Mesenchymal stem cell (in vitro differentiated cells and primary cell): Measurements from ENCODE around the gene PODXL2.
A peak's percentile ranks its signal among the peaks of the same experiment; 100 is the strongest.

Experiments used
- DNase-seq: peaks from one replicate; pipeline ENCODE4 v3.0.0-alpha.2; 2013
- H2AFZ ChIP-seq: one replicate; pipeline ENCODE4 v1.6.1; 2013; ENCODE audit warnings: low read depth, mild to moderate bottlenecking, control low read depth, inconsistent platforms, low read length, moderate library complexity
- H2AK5ac ChIP-seq: 2 replicates; pipeline ENCODE4 v1.6.1; 2013; ENCODE audit warnings: low read length, moderate library complexity, mild to moderate bottlenecking, inconsistent platforms; ENCODE audit not compliant: severe bottlenecking
- H2BK120ac ChIP-seq: one replicate; pipeline ENCODE4 v1.6.1; 2013; ENCODE audit warnings: low read depth, mild to moderate bottlenecking, inconsistent platforms, low read length, moderate library complexity
- H2BK12ac ChIP-seq, 2 experiments: one replicate each; pipeline ENCODE4 v1.6.1; 2013; ENCODE audit warnings: inconsistent platforms in 2 of 2, low read length in 2 of 2, mild to moderate bottlenecking in 2 of 2, moderate library complexity in 2 of 2, control low read depth in 1 of 2
- H2BK15ac ChIP-seq: one replicate; pipeline ENCODE4 v1.6.1; 2013; ENCODE audit warnings: mild to moderate bottlenecking, low read depth, inconsistent platforms; ENCODE audit not compliant: poor library complexity, severe bottlenecking
- H2BK5ac ChIP-seq: 2 replicates; pipeline ENCODE4 v1.6.1; 2013; ENCODE audit warnings: low read depth, mild to moderate bottlenecking, low read length, control low read depth, inconsistent platforms; ENCODE audit not compliant: poor library complexity, severe bottlenecking
- H3K14ac ChIP-seq, 2 experiments: one replicate each; pipeline ENCODE4 v1.6.1; 2013; ENCODE audit warnings: inconsistent platforms in 2 of 2, low read length in 2 of 2, control low read depth in 1 of 2, mild to moderate bottlenecking in 1 of 2, moderate library complexity in 1 of 2
- H3K18ac ChIP-seq, 2 experiments: one replicate each; pipeline ENCODE4 v1.6.1; 2013; ENCODE audit warnings: inconsistent platforms in 2 of 2, low read length in 2 of 2, control low read depth in 1 of 2, low read depth in 1 of 2, mild to moderate bottlenecking in 1 of 2
- H3K23ac ChIP-seq, 2 experiments: one replicate each; pipeline ENCODE4 v1.6.1; 2013; ENCODE audit warnings: inconsistent platforms in 2 of 2, low read length in 2 of 2, mild to moderate bottlenecking in 2 of 2, moderate library complexity in 2 of 2, control low read depth in 1 of 2
- H3K27ac ChIP-seq: 2 replicates; pipeline ENCODE4 v1.5.1; 2013; ENCODE audit warnings: mild to moderate bottlenecking, moderate library complexity, low read length, control low read depth, inconsistent platforms; ENCODE audit not compliant: poor library complexity, severe bottlenecking
- H3K27me3 ChIP-seq, 2 experiments: 2 replicates each; pipeline versions ENCODE4 v1.6.1 to v1.7.0; 2013; ENCODE audit warnings: low read length in 2 of 2, mild to moderate bottlenecking in 2 of 2, moderate library complexity in 2 of 2, control low read depth in 1 of 2, inconsistent platforms in 1 of 2; ENCODE audit not compliant: control insufficient read depth in 1 of 2, insufficient read depth in 1 of 2
- H3K36me3 ChIP-seq, 2 experiments: 2 replicates each; pipeline versions ENCODE4 v1.6.1 to v1.7.0; 2013; ENCODE audit warnings: low read length in 2 of 2, control low read depth in 1 of 2, inconsistent platforms in 1 of 2, low read depth in 1 of 2, mild to moderate bottlenecking in 1 of 2; ENCODE audit not compliant: insufficient read depth in 2 of 2, control insufficient read depth in 1 of 2
- H3K4ac ChIP-seq, 2 experiments: one replicate each; pipeline ENCODE4 v1.6.1; 2013; ENCODE audit warnings: inconsistent platforms in 2 of 2, low read length in 2 of 2, mild to moderate bottlenecking in 2 of 2, moderate library complexity in 2 of 2, control low read depth in 1 of 2, low read depth in 1 of 2
- H3K4me1 ChIP-seq: 2 replicates; pipeline ENCODE4 v1.6.1; 2013; ENCODE audit warnings: low read depth, low read length, control low read depth; ENCODE audit not compliant: control insufficient read depth, insufficient read depth
- H3K4me2 ChIP-seq: 2 replicates; pipeline ENCODE4 v1.6.1; 2013; ENCODE audit warnings: low read length, mild to moderate bottlenecking, inconsistent platforms; ENCODE audit not compliant: poor library complexity, severe bottlenecking
- H3K4me3 ChIP-seq, 2 experiments: 2 replicates each; pipeline versions ENCODE4 v1.5.1 to v1.7.0; 2013; ENCODE audit warnings: low read length in 2 of 2, mild to moderate bottlenecking in 2 of 2, control low read depth in 1 of 2, low read depth in 1 of 2; ENCODE audit not compliant: insufficient read depth in 1 of 2
- H3K79me1 ChIP-seq: replicated peaks from 2 replicates; pipeline ENCODE4 v1.6.1; 2013; ENCODE audit warnings: mild to moderate bottlenecking, control low read depth, low read length, inconsistent platforms; ENCODE audit not compliant: poor library complexity, severe bottlenecking
- H3K9ac ChIP-seq: 2 replicates; pipeline ENCODE4 v1.7.0; 2013; ENCODE audit warnings: mild to moderate bottlenecking, low read length, moderate library complexity
- H3K9me3 ChIP-seq: 2 replicates; pipeline ENCODE4 v1.7.0; 2013; ENCODE audit warnings: mild to moderate bottlenecking, low read length; ENCODE audit not compliant: control insufficient read depth
- H4K8ac ChIP-seq: one replicate; pipeline ENCODE4 v1.6.1; 2013; ENCODE audit warnings: inconsistent platforms, mild to moderate bottlenecking, low read length, moderate library complexity
- H4K91ac ChIP-seq: one replicate; pipeline ENCODE4 v1.6.1; 2013; ENCODE audit warnings: mild to moderate bottlenecking, low read length, inconsistent platforms
- WGBS: methylation state at CpG from one replicate; pipeline ENCODE4 v1.1.7; 2013; ENCODE audit warnings: mixed read lengths; 5-methylcytosine and 5-hydroxymethylcytosine counted together

Gene PODXL2

DNA sequence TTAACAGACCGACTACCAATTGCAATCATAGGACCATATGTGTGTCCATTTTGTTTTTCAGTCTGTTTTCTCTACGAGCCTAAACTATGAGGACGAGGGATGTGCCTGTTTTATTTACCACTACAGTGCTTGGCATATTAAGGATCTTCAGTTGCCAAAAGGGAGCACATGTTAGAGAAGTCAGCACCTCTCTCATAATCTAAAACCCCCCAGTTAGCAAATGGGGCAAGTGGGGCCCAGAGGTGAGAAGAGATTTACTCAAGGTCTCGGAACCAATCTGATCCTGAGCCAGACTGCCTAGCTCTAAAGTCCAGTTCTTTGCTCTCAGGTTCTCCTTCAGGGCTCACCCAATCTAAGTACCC is 578 bp upstream of the PODXL2 start:
- H2BK12ac ChIP-seq: no peak overlapping the region
- H3K9me3 ChIP-seq: no peaks in the 10 kb centered on the region
- H3K4me3 ChIP-seq: no peak overlapping the region
- H3K27ac ChIP-seq: no peak overlapping the region
- H3K4me1 ChIP-seq: peaks cover 13% of the 10 kb centered on the region
- no peak for DNase-seq
- H2BK120ac ChIP-seq: no peak overlapping the region
- H3K79me1 ChIP-seq: no peaks in the 10 kb centered on the region
- H4K91ac ChIP-seq: no peak overlapping the region
- no peak overlapping the region for H3K18ac ChIP-seq
- H2AK5ac ChIP-seq: no peak overlapping the region
- H3K4me2 ChIP-seq: no peak overlapping the region
- no peak overlapping the region for H2AFZ ChIP-seq
- H3K4ac ChIP-seq: no peak overlapping the region
- no peak overlapping the region for H3K9ac ChIP-seq
- no peaks in the 10 kb centered on the region for H3K36me3 ChIP-seq
- H3K14ac ChIP-seq: no peak overlapping the region
- H4K8ac ChIP-seq: no peak overlapping the region
- no peak overlapping the region for H2BK15ac ChIP-seq
- no peak overlapping the region for H2BK5ac ChIP-seq
- H3K23ac ChIP-seq: no peak overlapping the region
- WGBS: 96% methylated on average over 4 of the region's 4 CpGs
- H3K27me3 ChIP-seq: peaks cover 31 to 53% of the 10 kb centered on the region in 2 experiments

DNA sequence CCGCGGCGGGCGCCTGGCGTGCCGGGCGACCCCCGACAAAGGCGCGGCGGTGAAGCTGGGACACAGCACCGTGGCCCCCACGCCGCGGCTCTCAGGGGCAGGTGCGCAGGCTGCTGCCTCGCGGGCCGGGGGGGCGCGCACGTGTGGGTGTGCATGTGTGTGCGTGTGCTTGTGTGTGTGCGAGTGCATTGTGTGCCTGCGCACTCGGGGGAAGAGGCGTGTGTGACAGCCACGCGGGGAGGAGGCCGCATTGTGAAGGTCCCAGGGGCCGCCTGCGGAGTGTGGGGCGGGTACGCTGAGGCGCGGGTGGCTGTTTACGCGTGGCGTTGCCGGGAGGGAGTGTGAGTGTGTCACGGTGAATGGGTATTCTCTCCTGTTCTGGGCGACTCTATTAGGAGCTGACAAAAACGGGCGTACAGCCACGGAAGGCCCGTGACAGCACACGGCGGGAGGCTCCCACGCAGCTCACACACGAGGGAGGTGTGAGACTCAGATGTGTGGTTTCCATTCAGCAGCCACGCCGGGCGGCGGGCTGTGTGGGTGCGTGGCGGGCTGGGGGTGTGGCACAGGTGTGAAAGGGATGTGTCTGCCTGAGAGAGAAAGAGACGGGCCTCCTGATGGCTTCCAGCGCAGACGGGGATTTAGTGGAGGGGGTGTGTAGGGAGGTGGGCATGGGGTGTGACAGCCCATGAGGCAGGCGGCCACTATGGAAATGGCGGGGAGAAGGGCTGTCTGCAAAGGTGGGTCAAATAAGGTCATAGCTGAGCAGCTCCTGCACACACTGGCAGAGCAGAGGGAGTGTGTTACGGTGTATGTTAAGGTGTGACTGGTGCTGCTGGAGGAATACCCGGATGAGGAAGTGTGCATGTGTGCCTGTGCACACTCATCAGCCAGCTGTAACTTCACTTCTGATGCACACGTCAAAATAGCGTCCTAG is 750 bp downstream of the PODXL2 start:
- H3K9ac ChIP-seq: peak overlapping the region; percentile 15
- H2BK5ac ChIP-seq: no peak overlapping the region
- H2BK120ac ChIP-seq: no peak overlapping the region
- 58% methylated on average over 61 of the region's 65 CpGs for WGBS
- no peak overlapping the region for H4K8ac ChIP-seq
- no peak overlapping the region for H2BK12ac ChIP-seq
- peak overlapping the region in 1 of 2 experiments; percentile 91 for H3K23ac ChIP-seq
- no peak overlapping the region for H2AFZ ChIP-seq
- DNase-seq: no peak
- H2BK15ac ChIP-seq: no peak overlapping the region
- peaks cover 31 to 56% of the 10 kb centered on the region in 2 experiments for H3K27me3 ChIP-seq
- peak overlapping the region; percentile 51 to 75 for H3K4me3 ChIP-seq
- H3K4me2 ChIP-seq: peak overlapping the region; percentile 66
- H3K4me1 ChIP-seq: peaks cover 13% of the 10 kb centered on the region
- no peaks in the 10 kb centered on the region for H3K9me3 ChIP-seq
- no peak overlapping the region for H3K27ac ChIP-seq
- H4K91ac ChIP-seq: peak overlapping the region; percentile 34
- no peak overlapping the region for H3K18ac ChIP-seq
- no peaks in the 10 kb centered on the region for H3K36me3 ChIP-seq
- H3K14ac ChIP-seq: peak overlapping the region in 1 of 2 experiments; percentile 35
- no peak overlapping the region for H2AK5ac ChIP-seq
- H3K4ac ChIP-seq: no peak overlapping the region
- no peaks in the 10 kb centered on the region for H3K79me1 ChIP-seq

DNA sequence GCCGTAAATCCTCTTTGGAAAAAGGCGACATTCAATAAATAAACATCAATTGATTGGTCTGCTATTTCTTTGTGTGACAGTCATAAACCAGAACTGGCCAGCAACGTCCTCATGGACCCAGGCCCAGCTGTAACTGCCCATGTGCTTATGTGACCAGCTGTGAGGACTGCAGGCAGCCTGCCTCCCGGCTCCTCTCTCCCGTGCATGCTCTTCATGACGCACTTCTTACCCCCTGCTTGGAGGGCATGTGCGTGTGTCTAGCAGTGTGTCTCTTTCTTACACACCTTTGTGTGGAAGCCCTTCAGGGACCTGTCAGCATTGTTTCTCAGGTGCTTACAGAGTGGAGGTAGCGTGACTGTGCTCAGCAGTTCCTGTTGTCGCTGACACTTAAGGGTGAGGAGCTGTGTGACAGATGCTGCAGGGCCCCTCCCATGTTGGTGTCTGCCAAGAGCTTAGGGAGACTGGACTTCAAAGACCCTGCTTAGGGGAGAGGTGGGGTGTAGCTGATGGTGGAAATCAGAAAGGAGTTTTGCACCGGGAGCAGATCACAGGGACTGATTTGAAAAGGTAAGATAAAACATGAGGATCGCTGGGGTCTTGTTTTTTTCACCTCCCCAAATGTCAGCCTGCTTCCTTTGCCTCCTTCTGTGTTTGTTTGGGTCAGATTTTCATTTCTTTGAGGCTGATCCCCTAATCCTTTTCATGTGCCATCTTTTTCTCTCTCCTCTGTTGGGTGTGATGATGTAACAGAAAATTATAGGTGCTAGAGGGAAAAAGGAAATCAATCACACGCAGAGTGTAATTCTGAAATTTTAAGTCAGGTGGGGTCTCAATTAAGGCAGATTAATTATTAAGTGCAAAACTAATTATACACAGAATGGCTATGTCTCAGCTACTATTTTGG is 2.1 kb downstream of the PODXL2 start:
- Histone ChIP-seq H3K18ac (no peak overlapping the region), H3K27me3 (peaks cover 31 to 69% of the 10 kb centered on the region in 2 experiments), H3K36me3 (no peaks in the 10 kb centered on the region), H2AFZ (no peak overlapping the region), H3K27ac (no peak overlapping the region), H4K8ac (no peak overlapping the region), H3K9ac (no peak overlapping the region), H2AK5ac (no peak overlapping the region), H3K4ac (no peak overlapping the region), H3K9me3 (no peaks in the 10 kb centered on the region), H2BK15ac (no peak overlapping the region), H4K91ac (no peak overlapping the region), H2BK12ac (no peak overlapping the region), H2BK5ac (no peak overlapping the region), H2BK120ac (no peak overlapping the region), H3K4me2 (no peak overlapping the region), H3K4me1 (peaks cover 13% of the 10 kb centered on the region), H3K4me3 (no peak overlapping the region), H3K14ac (no peak overlapping the region), H3K23ac (no peak overlapping the region), H3K79me1 (no peaks in the 10 kb centered on the region)
- no peak for DNase-seq
- WGBS: 89% methylated on average over 10 of the region's 12 CpGs
